ENCODE measurements around the gene FHL5.

DNA sequence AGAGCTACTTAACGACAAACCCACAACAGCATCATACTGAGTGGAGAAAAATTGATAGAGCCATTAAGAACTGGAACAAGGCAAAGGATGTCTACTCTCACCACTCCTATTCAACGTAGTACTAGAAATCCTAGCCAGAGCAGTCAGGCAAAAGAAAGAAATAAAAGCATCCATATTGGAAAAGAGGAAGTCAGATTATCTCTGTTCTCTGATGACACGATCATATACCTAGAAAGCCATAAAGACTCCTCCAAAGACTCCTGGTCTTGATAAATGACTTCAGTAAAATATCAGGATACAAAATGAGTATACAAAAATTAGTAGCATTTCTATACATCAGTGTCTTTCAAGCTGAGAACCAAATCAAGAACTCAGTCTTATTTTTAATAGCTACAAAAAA, 17.0 kb upstream of the FHL5 start:
- no peak for TF ChIP-seq EZH2 (IDR thresholded peaks at IDR 0.05; ENCODE audit: borderline replicate concordance)
- TF ChIP-seq EZH2phosphoT487 (IDR thresholded peaks at IDR 0.05; ENCODE audit: low read depth, severe bottlenecking, unreplicated experiment), result no peak
